Measurements from ENCODE around the gene TFAP2A.

The TFAP2A gene

GRCh38 chr6:10419749-10420545, 5.1 kb upstream of the TFAP2A start:
- peak; percentile 11 for ATAC-seq
- Mint-ChIP-seq H3K9me3 (peaks cover 0 to 9% of the 10 kb centered on the region in 2 donors), H3K27me3 (peaks cover 100% of the 10 kb centered on the region), H3K4me3 (peak overlapping the region; percentile 9 to 16), H3K27ac (no peak overlapping the region), H3K4me1 (peaks cover 50% of the 10 kb centered on the region)
- DNase-seq = no peak

DNA sequence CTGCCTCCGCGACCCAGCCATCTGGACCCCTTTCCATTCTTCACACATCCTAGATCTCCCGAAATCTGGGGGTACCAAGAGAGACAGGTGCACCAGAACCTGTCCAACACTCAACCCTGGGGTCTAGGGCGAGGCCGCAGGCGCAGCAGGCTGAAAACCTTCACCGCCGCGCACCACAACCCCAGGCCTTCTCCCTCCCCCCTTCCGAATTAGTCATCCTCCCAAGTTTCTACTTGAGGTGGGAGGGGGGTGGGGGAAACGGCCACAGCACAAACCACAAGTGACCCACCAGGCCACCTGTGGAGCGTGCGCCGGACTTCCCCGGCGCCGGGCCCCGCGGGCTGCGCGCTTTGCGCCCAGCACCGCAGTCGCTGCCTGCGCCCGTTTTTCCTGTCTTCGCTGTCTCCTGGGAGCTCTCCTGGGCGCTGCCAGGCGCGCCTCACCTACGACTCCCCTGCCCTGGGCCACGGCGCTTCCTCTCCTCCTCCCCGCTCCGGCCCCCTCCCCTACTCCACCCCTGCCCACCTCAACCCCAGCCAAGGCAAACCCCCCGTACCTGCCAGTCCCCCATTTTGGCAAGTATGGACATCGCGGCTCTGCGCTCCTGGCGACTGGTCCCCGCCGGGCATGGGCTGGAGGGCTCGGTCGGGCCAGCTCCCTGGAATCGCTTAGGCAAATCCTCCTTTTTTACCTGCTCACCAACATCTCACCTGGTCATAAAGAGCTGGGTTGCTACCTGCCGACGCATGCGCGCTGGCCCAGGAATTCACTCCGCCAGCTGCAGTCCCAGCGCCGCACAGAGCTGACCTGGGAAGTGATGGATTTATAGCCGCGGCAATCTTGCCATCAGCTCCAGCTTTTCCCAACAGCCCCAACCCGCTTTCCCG, 4.2 kb upstream of the TFAP2A start:
- peak overlapping the region; percentile 31 to 41 for H3K4me3 Mint-ChIP-seq

DNA sequence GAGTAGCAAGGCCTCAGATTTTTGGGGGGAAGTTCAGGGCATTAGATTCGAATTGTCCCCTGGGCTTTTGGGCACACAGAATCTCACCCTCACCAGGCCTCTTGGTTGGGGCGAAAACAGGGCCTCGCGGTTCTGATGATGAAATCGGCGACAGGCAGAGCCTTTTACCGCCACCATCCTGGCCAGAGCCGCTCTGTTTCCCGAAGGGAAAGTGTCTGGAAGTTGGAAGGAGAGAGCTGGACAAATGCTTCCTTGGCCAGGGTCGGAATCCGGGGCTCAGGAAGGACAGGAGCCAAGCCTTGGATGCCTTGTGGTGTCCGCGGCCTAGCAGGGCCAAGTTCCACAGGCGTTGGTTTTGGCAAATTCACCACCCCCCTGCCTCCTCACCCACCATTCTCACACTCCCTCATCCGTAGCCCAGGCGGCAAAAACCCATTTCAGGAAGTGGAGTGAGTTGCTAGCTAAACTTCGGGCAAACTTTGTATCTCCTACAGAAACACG, 3.5 kb upstream of the TFAP2A start:
- Mint-ChIP-seq H3K27ac (no peak overlapping the region), H3K4me3 (peak overlapping the region in 1 of 2 donors; percentile 41), H3K9me3 (peaks cover 0 to 9% of the 10 kb centered on the region in 2 donors), H3K4me1 (peaks cover 66% of the 10 kb centered on the region), H3K27me3 (peaks cover 100% of the 10 kb centered on the region)
- ATAC-seq (no peak), DNase-seq (no peak)

More for the DNA sequence above, 4.2 kb upstream of the TFAP2A start:
- DNase-seq = no peak
- Mint-ChIP-seq H3K9me3 (peaks cover 0 to 9% of the 10 kb centered on the region in 2 donors), H3K27me3 (peaks cover 100% of the 10 kb centered on the region), H3K27ac (peak overlapping the region in 1 of 2 donors; percentile 52), H3K4me1 (peaks cover 59% of the 10 kb centered on the region)
- peak; percentile 47 for ATAC-seq

- no peak for ATAC-seq
- no peak overlapping the region for H3K27ac Mint-ChIP-seq
- no peak for DNase-seq
- H3K4me3 Mint-ChIP-seq = peak overlapping the region; percentile 15 to 16
- peaks cover 72% of the 10 kb centered on the region for H3K4me1 Mint-ChIP-seq
- H3K27me3 Mint-ChIP-seq = peaks cover 100% of the 10 kb centered on the region
- H3K9me3 Mint-ChIP-seq = peaks cover 0 to 9% of the 10 kb centered on the region in 2 donors
Measured at GRCh38 chr6:10417681-10418104, 2.8 kb upstream of the TFAP2A start.

GRCh38 chr6:10416863-10417641, 2.2 kb upstream of the TFAP2A start:
- DNase-seq = no peak
- peaks cover 0 to 9% of the 10 kb centered on the region in 2 donors for H3K9me3 Mint-ChIP-seq
- H3K27ac Mint-ChIP-seq = no peak overlapping the region
- no peak for ATAC-seq
- peaks cover 100% of the 10 kb centered on the region for H3K27me3 Mint-ChIP-seq
- peak overlapping the region; percentile 71 to 82 for H3K4me3 Mint-ChIP-seq
- H3K4me1 Mint-ChIP-seq = peaks cover 72% of the 10 kb centered on the region

- H3K4me3 Mint-ChIP-seq = peak overlapping the region in 1 of 2 donors; percentile 82
- H3K27me3 Mint-ChIP-seq = peaks cover 100% of the 10 kb centered on the region
- peaks cover 0 to 9% of the 10 kb centered on the region in 2 donors for H3K9me3 Mint-ChIP-seq
- no peak for DNase-seq
- no peak overlapping the region for H3K27ac Mint-ChIP-seq
- ATAC-seq = no peak
- H3K4me1 Mint-ChIP-seq = peaks cover 76% of the 10 kb centered on the region
Measured at GRCh38 chr6:10416516-10416862, 1.6 kb upstream of the TFAP2A start.

- peaks cover 100% of the 10 kb centered on the region for H3K27me3 Mint-ChIP-seq
- H3K4me1 Mint-ChIP-seq = peaks cover 77% of the 10 kb centered on the region
- H3K9me3 Mint-ChIP-seq = peaks cover 4 to 12% of the 10 kb centered on the region in 2 donors
- no peak overlapping the region for H3K27ac Mint-ChIP-seq
- ATAC-seq (no peak), DNase-seq (no peak)
- no peak overlapping the region for H3K4me3 Mint-ChIP-seq
Measured at GRCh38 chr6:10415617-10416480, 975 bp upstream of the TFAP2A start.

GRCh38 chr6:10413850-10414738, 780 bp downstream of the TFAP2A start:
- no peak overlapping the region for H3K27ac Mint-ChIP-seq
- H3K4me3 Mint-ChIP-seq = peak overlapping the region; percentile 80 to 87
- no peak for DNase-seq
- H3K4me1 Mint-ChIP-seq = peaks cover 86% of the 10 kb centered on the region
- no peak for ATAC-seq
- H3K9me3 Mint-ChIP-seq = peaks cover 13 to 29% of the 10 kb centered on the region in 2 donors
- H3K27me3 Mint-ChIP-seq = peaks cover 100% of the 10 kb centered on the region

DNA sequence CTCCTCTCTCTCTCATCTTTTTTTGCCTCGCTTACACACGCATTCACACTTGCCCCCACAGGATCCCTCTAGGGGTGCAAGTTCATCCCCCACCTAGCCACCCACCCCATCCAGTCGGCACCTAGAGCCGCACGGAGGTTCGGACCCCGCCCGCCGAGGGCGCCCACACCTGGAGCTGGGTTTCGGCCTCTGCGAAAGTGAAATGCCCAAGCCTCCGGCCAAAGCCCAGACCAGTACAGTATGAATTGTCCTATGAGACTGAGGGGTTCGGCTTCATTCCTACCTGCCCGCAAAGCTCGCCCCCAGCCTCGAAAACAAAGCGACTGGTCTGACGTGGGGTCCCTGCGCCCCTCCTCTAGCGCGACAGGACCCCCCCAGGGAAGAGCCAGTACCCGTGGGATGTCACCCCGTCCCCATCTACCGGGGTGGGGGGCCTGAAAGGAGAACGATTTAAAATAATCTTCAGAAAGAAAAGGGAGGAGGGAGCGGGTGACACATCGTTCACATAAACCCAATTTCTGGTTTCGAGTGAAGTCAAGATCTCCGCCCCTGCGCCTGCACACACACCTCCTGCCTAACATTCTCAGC, 1.5 kb downstream of the TFAP2A start:
- ATAC-seq = peak; percentile 19

GRCh38 chr6:10412461-10413261, 2.2 kb downstream of the TFAP2A start:
- peak overlapping the region; percentile 84 to 87 for H3K4me3 Mint-ChIP-seq
- DNase-seq (peak in 1 of 2 donors; percentile 42), ATAC-seq (peak; percentile 54)
- peaks cover 99% of the 10 kb centered on the region for H3K27me3 Mint-ChIP-seq
- H3K27ac Mint-ChIP-seq = peak overlapping the region in 1 of 2 donors; percentile 85
- H3K9me3 Mint-ChIP-seq = peaks cover 13 to 29% of the 10 kb centered on the region in 2 donors
- peaks cover 77% of the 10 kb centered on the region for H3K4me1 Mint-ChIP-seq

More for the DNA sequence above, 1.5 kb downstream of the TFAP2A start:
- Mint-ChIP-seq H3K4me3 (peak overlapping the region; percentile 80 to 87), H3K9me3 (peaks cover 13 to 30% of the 10 kb centered on the region in 2 donors), H3K27ac (no peak overlapping the region), H3K4me1 (peaks cover 80% of the 10 kb centered on the region), H3K27me3 (peaks cover 99% of the 10 kb centered on the region)
- DNase-seq = no peak

DNA sequence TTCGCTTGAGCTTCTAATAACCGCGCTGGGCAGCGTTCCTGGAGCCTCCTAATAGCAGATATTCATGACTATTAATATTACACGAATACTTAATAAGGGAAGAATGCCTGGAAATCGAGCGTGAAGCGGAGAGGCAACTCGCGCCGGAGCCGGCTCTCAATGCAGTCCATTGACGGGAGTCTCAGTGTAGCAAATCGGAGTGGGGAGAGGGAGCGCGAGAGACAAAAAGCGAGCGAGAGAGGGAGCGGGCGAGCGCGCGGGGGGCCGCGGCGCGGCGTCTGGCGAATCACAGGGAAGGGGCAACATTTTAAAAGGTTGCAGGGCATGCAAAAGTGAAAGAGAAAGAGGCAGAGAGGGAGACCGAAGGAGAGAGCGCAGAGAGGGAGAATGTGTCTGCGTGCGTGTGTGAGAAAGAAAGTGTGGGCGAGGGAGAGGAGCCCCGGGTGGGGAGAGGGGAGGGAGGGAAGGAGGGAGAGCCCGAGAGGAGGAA, 2.9 kb downstream of the TFAP2A start:
- Mint-ChIP-seq H3K9me3 (peaks cover 13 to 22% of the 10 kb centered on the region in 2 donors), H3K27me3 (peaks cover 99% of the 10 kb centered on the region), H3K4me3 (peak overlapping the region; percentile 84 to 87), H3K27ac (peak overlapping the region; percentile 77 to 89), H3K4me1 (peaks cover 71% of the 10 kb centered on the region)
- ATAC-seq = peak; percentile 78
- DNase-seq = peak; percentile 57 to 60

Data from stimulated activated naive CD8-positive, alpha-beta T cell treated with anti-CD3 and anti-CD28 coated beads, Interleukin-15, amount 100 ng/mL, for 72 hours (primary cell).